HG03378 (cell line): ENCODE data around the gene MSANTD3.
A peak's percentile ranks its signal among the peaks of the same experiment; 100 is the strongest.

ENCODE experiments used
- ATAC-seq: cut with Tn5 transposase; IDR thresholded peaks from one replicate; pipeline ENCODE4 v1.9.1; 2021; ENCODE audit warnings: mild to moderate bottlenecking, moderate library complexity; ENCODE audit not compliant: unreplicated experiment

The MSANTD3 gene

GRCh38 chr9:100457517-100457916, 30.6 kb downstream of the MSANTD3 start:
- no peak for ATAC-seq

- no peak for ATAC-seq
These were observed 33.0 kb downstream of the MSANTD3 start for GRCh38 chr9:100459963-100460362.

- ATAC-seq = no peak
These were observed 38.3 kb downstream of the MSANTD3 start for GRCh38 chr9:100465274-100465673.

- ATAC-seq = no peak
These were observed 38.8 kb downstream of the MSANTD3 start for GRCh38 chr9:100465761-100466160.

- ATAC-seq = no peak
These were observed 39.4 kb downstream of the MSANTD3 start for GRCh38 chr9:100466171-100466828.

- ATAC-seq = peak; percentile 91
These were observed 39.9 kb downstream of the MSANTD3 start for GRCh38 chr9:100466829-100467221.

GRCh38 chr9:100468041-100468440, 41.1 kb downstream of the MSANTD3 start:
- ATAC-seq = no peak

- no peak for ATAC-seq
These were observed 45.3 kb downstream of the MSANTD3 start for GRCh38 chr9:100472268-100472667.

GRCh38 chr9:100472788-100473275, 45.9 kb downstream of the MSANTD3 start, which contains the start of gene TMEFF1:
Gene TMEFF1, plus strand, starts transcription at chr9:100473149. Its CDS starts 396 bp downstream, at chr9:100473545.
- ATAC-seq = no peak

GRCh38 chr9:100473276-100474081, 46.5 kb downstream of the MSANTD3 start:
- peak; percentile 58 for ATAC-seq

GRCh38 chr9:100474082-100474923, 47.4 kb downstream of the MSANTD3 start:
- ATAC-seq = no peak

- no peak for ATAC-seq
These were observed 48.0 kb downstream of the MSANTD3 start for GRCh38 chr9:100474924-100475276.

- ATAC-seq = no peak
These were observed 50.3 kb downstream of the MSANTD3 start for GRCh38 chr9:100477241-100477640.

- ATAC-seq = no peak
These were observed 51.2 kb downstream of the MSANTD3 start for GRCh38 chr9:100478192-100478591.

- ATAC-seq = no peak
These were observed 52.9 kb downstream of the MSANTD3 start for GRCh38 chr9:100479820-100480219.

- no peak for ATAC-seq
These were observed 58.3 kb downstream of the MSANTD3 start for GRCh38 chr9:100485196-100485595.

GRCh38 chr9:100486479-100487176, 59.7 kb downstream of the MSANTD3 start:
- ATAC-seq = no peak

- no peak for ATAC-seq
These were observed 61.2 kb downstream of the MSANTD3 start for GRCh38 chr9:100488177-100488576.

- no peak for ATAC-seq
These were observed 62.9 kb downstream of the MSANTD3 start for GRCh38 chr9:100489836-100490235.

GRCh38 chr9:100492952-100493351, 66.0 kb downstream of the MSANTD3 start:
- ATAC-seq = no peak

GRCh38 chr9:100498592-100498991, 71.6 kb downstream of the MSANTD3 start:
- ATAC-seq = no peak
